BE2C (cell line): Measurements from ENCODE around the gene PPFIA4.

Experiments used
- DNase-seq: peaks from one replicate; pipeline ENCODE4 v3.0.0-alpha.2; 2020
- H3K27me3 ChIP-seq: fragments of 250-450 bp; sonication (Bioruptor Pico); 2 replicates; pipeline ENCODE4 v1.5.1; 2020; ENCODE audit warnings: mild to moderate bottlenecking
- H3K36me3 ChIP-seq: fragments of 250-450 bp; sonication (Bioruptor Pico); 2 replicates; pipeline ENCODE4 v1.5.1; 2020; ENCODE audit warnings: mild to moderate bottlenecking
- H3K4me1 ChIP-seq: fragments of 250-450 bp; sonication (Bioruptor Pico); 2 replicates; pipeline ENCODE4 v1.5.1; 2020
- H3K4me3 ChIP-seq: 2 replicates; pipeline ENCODE4 v1.5.1; 2011; ENCODE audit warnings: low read depth, low read length
- H3K9me3 ChIP-seq: fragments of 250-450 bp; sonication (Bioruptor Pico); 2 replicates; pipeline ENCODE4 v1.5.1; 2020
- CTCF ChIP-seq: IDR thresholded peaks from 2 replicates; pipeline ENCODE4 v1.5.1; 2012; ENCODE audit warnings: mild to moderate bottlenecking, low read depth, low read length

The PPFIA4 gene

GRCh38 chr1:203065191-203065590 lies 38.9 kb downstream of the PPFIA4 start:
- DNase-seq: no peak
- Histone ChIP-seq H3K36me3 (no peaks in the 10 kb centered on the region), H3K9me3 (no peaks in the 10 kb centered on the region), H3K27me3 (no peaks in the 10 kb centered on the region), H3K4me3 (no peak overlapping the region), H3K4me1 (peaks cover 11% of the 10 kb centered on the region)
- no peak for TF ChIP-seq CTCF

- no peak overlapping the region for H3K4me3 ChIP-seq
- DNase-seq: no peak
- no peaks in the 10 kb centered on the region for H3K36me3 ChIP-seq
- peaks cover 11% of the 10 kb centered on the region for H3K4me1 ChIP-seq
- no peaks in the 10 kb centered on the region for H3K27me3 ChIP-seq
- TF ChIP-seq CTCF: no peak
- no peaks in the 10 kb centered on the region for H3K9me3 ChIP-seq
Measured at GRCh38 chr1:203065986-203066385, 39.7 kb downstream of the PPFIA4 start.

- TF ChIP-seq CTCF: no peak
- no peaks in the 10 kb centered on the region for H3K36me3 ChIP-seq
- DNase-seq: no peak
- H3K4me3 ChIP-seq: no peak overlapping the region
- H3K27me3 ChIP-seq: no peaks in the 10 kb centered on the region
- no peaks in the 10 kb centered on the region for H3K9me3 ChIP-seq
- peaks cover 11% of the 10 kb centered on the region for H3K4me1 ChIP-seq
Measured at GRCh38 chr1:203066965-203067364, 40.7 kb downstream of the PPFIA4 start.

GRCh38 chr1:203069030-203069747 lies 42.9 kb downstream of the PPFIA4 start:
- no peak overlapping the region for H3K4me3 ChIP-seq
- peaks cover under 1% of the 10 kb centered on the region; the same call in 1 of the 2 replicates for H3K4me1 ChIP-seq
- H3K9me3 ChIP-seq: no peaks in the 10 kb centered on the region; the same call in 1 of the 2 replicates
- no peaks in the 10 kb centered on the region for H3K36me3 ChIP-seq
- DNase-seq: peak; percentile 34
- TF ChIP-seq CTCF: no peak
- no peaks in the 10 kb centered on the region for H3K27me3 ChIP-seq

- DNase-seq: no peak
- Histone ChIP-seq H3K36me3 (no peaks in the 10 kb centered on the region), H3K27me3 (no peaks in the 10 kb centered on the region), H3K4me1 (no peaks in the 10 kb centered on the region; the same call in 1 of the 2 replicates), H3K4me3 (no peak overlapping the region), H3K9me3 (no peaks in the 10 kb centered on the region; the same call in 1 of the 2 replicates)
- no peak for TF ChIP-seq CTCF
Measured at GRCh38 chr1:203072002-203072602, 45.8 kb downstream of the PPFIA4 start.

GRCh38 chr1:203072911-203073310 lies 46.6 kb downstream of the PPFIA4 start:
- Histone ChIP-seq H3K36me3 (no peaks in the 10 kb centered on the region), H3K9me3 (no peaks in the 10 kb centered on the region; the same call in 1 of the 2 replicates), H3K4me3 (no peak overlapping the region), H3K27me3 (no peaks in the 10 kb centered on the region), H3K4me1 (no peaks in the 10 kb centered on the region; the same call in 1 of the 2 replicates)
- DNase-seq: no peak
- TF ChIP-seq CTCF: no peak
